ENCODE data around the gene MYBBP1A. TPM values are rescaled to one million over a fixed set of nuclear protein-coding genes. Genes with fewer than 3 reads are reported as not detected.
A peak's percentile ranks its signal among the peaks of the same experiment; 100 is the strongest.

MYBBP1A gene
- polyA plus RNA-seq, 2 of the 4 experiments (the other 2 are of a cell fraction): 42.9 to 95.1 TPM

DNA sequence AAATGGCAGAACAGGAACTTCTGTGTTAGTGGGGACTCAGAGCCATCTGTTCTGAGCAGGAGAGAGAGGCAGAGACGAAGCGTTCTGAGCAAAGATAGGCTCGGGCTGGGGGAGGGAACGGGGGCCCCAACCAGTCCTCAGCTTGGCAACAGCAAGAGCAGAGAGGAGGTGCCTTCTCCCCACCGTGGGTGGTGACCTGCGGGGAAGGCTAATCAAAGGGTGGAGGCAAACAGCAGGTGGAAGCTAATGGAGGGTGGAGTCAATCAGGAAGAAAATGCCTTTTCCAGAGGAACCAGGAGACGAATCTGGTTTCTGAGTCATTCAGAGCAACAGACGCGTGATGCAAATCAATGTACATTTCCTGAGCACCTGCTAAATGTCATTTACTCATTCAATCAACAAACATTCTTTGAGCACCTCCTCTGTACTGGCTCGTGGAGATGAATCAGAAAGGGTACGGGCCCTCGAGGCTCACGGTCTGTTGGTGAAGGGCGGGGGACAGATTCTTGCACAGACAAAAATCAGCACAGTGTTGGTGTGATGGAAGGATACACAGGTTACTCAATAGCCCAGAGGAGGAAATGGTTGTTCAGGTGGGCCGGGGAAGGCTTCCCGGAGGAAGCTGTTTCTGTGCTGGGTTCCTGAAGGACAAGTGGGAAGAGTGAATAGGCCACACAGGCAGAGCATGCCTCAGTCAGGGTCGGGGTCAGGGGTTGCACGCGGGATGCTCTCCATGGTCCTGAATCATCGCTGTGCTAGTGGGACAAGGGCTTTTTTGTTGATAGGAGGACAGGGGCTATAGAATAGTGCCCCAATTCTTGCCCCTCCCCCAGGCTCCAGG, 62.2 kb downstream of the MYBBP1A start (continued):
- TF ChIP-seq, protein P1, sequence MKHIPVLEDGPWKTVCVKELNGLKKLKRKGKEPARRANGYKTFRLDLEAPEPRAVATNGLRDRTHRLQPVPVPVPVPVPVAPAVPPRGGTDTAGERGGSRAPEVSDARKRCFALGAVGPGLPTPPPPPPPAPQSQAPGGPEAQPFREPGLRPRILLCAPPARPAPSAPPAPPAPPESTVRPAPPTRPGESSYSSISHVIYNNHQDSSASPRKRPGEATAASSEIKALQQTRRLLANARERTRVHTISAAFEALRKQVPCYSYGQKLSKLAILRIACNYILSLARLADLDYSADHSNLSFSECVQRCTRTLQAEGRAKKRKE (CRISPR knock-in tag; IDR thresholded peaks at IDR 0.05; ENCODE audit: low read depth): 0 out of 2 replicates have a peak, but pooled peaks have one; percentile 40

DNA sequence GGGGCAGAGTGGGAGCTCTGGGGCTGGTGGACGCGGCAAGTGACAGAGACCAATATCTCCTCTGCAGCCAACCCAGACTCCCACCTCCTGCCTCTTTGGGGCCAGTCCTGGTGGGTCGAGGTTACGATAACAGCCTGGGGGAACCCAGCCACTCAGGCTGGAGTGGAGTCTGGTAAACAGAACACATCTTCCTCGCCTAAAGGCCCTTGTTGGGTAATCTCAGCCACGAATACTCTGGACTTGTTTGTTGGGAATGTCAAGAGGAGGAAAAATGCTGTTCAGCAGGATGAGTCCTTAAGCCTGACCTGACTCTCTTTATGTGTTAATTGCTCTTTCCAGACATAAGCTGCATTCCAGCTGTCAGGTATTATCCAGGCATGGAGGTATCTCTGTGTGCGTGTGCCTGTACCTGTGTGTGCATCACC, 64.5 kb downstream of the MYBBP1A start:
- no peak overlapping the region for H3K27ac ChIP-seq
- peaks cover 22% of the 10 kb centered on the region for H3K4me1 ChIP-seq
- no peak for ATAC-seq
- DNase-seq (ENCODE audit: low read depth in 1 of 2, low spot score in 1 of 2): no peak
- H3K9me3 ChIP-seq: no peaks in the 10 kb centered on the region
- no peak overlapping the region for H3K4me3 ChIP-seq
- H3K4me2 ChIP-seq: no peak overlapping the region
- TF ChIP-seq CHD4 (IDR thresholded peaks at IDR 0.05; ENCODE audit: borderline replicate concordance) (no peak), HDAC2 (IDR thresholded peaks at IDR 0.05) (no peak), NFE2L2 (conservative IDR thresholded peaks at IDR 0.05; ENCODE audit: low read length) (no peak), ZFP36 (IDR thresholded peaks at IDR 0.05; ENCODE audit: borderline replicate concordance, partially characterized antibody) (no peak), ZSCAN20 (CRISPR knock-in tag; IDR thresholded peaks at IDR 0.05) (no peak), ZC3H11A (IDR thresholded peaks at IDR 0.05) (no peak), EHMT2 (IDR thresholded peaks at IDR 0.05; ENCODE audit: low read depth) (no peak)
- TF ChIP-seq, protein P2, sequence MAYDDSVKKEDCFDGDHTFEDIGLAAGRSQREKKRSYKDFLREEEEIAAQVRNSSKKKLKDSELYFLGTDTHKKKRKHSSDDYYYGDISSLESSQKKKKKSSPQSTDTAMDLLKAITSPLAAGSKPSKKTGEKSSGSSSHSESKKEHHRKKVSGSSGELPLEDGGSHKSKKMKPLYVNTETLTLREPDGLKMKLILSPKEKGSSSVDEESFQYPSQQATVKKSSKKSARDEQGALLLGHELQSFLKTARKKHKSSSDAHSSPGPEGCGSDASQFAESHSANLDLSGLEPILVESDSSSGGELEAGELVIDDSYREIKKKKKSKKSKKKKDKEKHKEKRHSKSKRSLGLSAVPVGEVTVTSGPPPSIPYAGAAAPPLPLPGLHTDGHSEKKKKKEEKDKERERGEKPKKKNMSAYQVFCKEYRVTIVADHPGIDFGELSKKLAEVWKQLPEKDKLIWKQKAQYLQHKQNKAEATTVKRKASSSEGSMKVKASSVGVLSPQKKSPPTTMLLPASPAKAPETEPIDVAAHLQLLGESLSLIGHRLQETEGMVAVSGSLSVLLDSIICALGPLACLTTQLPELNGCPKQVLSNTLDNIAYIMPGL (CRISPR knock-in tag; IDR thresholded peaks at IDR 0.05; ENCODE audit: borderline replicate concordance): no peak
- TF ChIP-seq, protein P3, sequence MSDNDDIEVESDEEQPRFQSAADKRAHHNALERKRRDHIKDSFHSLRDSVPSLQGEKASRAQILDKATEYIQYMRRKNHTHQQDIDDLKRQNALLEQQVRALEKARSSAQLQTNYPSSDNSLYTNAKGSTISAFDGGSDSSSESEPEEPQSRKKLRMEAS (IDR thresholded peaks at IDR 0.05): no peak
- TF ChIP-seq, protein P4, sequence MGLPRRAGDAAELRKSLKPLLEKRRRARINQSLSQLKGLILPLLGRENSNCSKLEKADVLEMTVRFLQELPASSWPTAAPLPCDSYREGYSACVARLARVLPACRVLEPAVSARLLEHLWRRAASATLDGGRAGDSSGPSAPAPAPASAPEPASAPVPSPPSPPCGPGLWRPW (IDR thresholded peaks at IDR 0.05): no peak
- ChIA-PET CTCF (interaction anchor here (0.8 to 1.6 kb wide), 5 partner anchors 10 to 71 kb away, joined by 3 to 6 read pairs (median 4); no protein-coding TSS in a partner anchor), POLR2A (no interaction called here)
- FAIRE-seq: no peak
- WGBS (ENCODE audit: missing lambda C conversion rate): 46% methylated on average over 7 of the region's 7 CpGs

DNA sequence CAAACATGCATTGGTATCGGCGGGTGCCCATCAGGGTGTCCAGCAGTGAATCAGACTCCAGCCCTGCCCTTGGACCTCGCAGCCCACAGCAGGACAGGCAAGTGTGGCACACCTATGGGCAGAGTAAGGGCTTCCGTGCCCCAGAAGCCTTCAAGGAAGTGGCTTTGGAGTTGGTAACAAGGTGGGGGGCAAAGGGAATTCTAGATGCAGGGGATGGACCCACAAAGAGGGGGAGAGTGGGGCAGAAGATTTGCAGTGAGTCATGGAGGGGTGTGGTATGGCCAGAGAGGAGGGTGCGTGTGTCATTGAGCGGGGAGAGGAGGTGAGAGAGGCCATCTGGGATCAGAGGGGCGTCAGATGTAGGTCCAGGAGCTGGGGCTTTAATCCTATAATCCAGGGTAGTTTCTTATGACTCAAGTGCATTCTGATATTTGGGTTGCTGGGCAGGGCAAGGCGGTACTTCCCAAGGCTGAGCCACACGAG, 65.0 kb downstream of the MYBBP1A start:
- no peak for TF ChIP-seq BHLHE40 (IDR thresholded peaks at IDR 0.05; ENCODE audit: low read depth, low read length)
- TF ChIP-seq RARB (CRISPR knock-in tag; IDR thresholded peaks at IDR 0.05): no peak
- no peak for TF ChIP-seq FOXS1 (CRISPR knock-in tag; IDR thresholded peaks at IDR 0.05)
- TF ChIP-seq, protein P4 (IDR thresholded peaks at IDR 0.05): no peak
- no peak for TF ChIP-seq FOSL2 (IDR thresholded peaks at IDR 0.05)
- TF ChIP-seq FOSL2 (CRISPR knock-in tag; IDR thresholded peaks at IDR 0.05): no peak
- TF ChIP-seq HOXB13 (CRISPR knock-in tag; IDR thresholded peaks at IDR 0.05; ENCODE audit: low read depth): no peak
- TF ChIP-seq, protein P5, sequence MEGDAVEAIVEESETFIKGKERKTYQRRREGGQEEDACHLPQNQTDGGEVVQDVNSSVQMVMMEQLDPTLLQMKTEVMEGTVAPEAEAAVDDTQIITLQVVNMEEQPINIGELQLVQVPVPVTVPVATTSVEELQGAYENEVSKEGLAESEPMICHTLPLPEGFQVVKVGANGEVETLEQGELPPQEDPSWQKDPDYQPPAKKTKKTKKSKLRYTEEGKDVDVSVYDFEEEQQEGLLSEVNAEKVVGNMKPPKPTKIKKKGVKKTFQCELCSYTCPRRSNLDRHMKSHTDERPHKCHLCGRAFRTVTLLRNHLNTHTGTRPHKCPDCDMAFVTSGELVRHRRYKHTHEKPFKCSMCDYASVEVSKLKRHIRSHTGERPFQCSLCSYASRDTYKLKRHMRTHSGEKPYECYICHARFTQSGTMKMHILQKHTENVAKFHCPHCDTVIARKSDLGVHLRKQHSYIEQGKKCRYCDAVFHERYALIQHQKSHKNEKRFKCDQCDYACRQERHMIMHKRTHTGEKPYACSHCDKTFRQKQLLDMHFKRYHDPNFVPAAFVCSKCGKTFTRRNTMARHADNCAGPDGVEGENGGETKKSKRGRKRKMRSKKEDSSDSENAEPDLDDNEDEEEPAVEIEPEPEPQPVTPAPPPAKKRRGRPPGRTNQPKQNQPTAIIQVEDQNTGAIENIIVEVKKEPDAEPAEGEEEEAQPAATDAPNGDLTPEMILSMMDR (IDR thresholded peaks at IDR 0.05): no peak
- TF ChIP-seq HDAC2 (IDR thresholded peaks at IDR 0.05): no peak
- no peak for TF ChIP-seq KDM5A (IDR thresholded peaks at IDR 0.05)
- no peak for TF ChIP-seq EHF (CRISPR knock-in tag; IDR thresholded peaks at IDR 0.05)
- no peak for TF ChIP-seq HOXA7 (CRISPR knock-in tag; IDR thresholded peaks at IDR 0.05)
- no peak for TF ChIP-seq CHD4 (IDR thresholded peaks at IDR 0.05; ENCODE audit: borderline replicate concordance)
- no peak for TF ChIP-seq EP300 (IDR thresholded peaks at IDR 0.05)
- TF ChIP-seq MAZ (IDR thresholded peaks at IDR 0.05; ENCODE audit: borderline replicate concordance, low read depth, low read length): no peak
- TF ChIP-seq SMC3 (IDR thresholded peaks at IDR 0.05): no peak
- WGBS (ENCODE audit: missing lambda C conversion rate): 40% methylated on average over 9 of the region's 9 CpGs
- Histone ChIP-seq H3K9me3 (no peaks in the 10 kb centered on the region), H3K4me1 (peaks cover 22% of the 10 kb centered on the region), H3K27ac (no peak overlapping the region), H3K4me3 (no peak overlapping the region), H3K4me2 (no peak overlapping the region)
- FAIRE-seq: no peak
- no peak for ATAC-seq
- ChIA-PET CTCF (interaction anchor here (0.8 to 1.6 kb wide), 4 partner anchors 11 to 70 kb away, joined by 3 to 6 read pairs (median 4); no protein-coding TSS in a partner anchor), POLR2A (no interaction called here)
- peak in 1 of 2 experiments; percentile 31 for DNase-seq (ENCODE audit: low read depth in 1 of 2, low spot score in 1 of 2)
